Fibroblast of pulmonary artery (primary cell): Measurements from ENCODE around the gene GALNT15.
A peak's percentile ranks its signal among the peaks of the same experiment; 100 is the strongest.

Experiments
- DNase-seq: peaks from one replicate; pipeline ENCODE4 v3.0.0-alpha.2; 2010; ENCODE audit warnings: low read depth
- H3K4me3 ChIP-seq: replicated peaks from 2 replicates; pipeline ENCODE4 v1.5.1; 2011; ENCODE audit warnings: low read depth, mild to moderate bottlenecking, control low read depth, low read length, moderate library complexity
- TF ChIP-seq, protein P1 (sequence below): IDR thresholded peaks from 2 replicates; pipeline ENCODE4 v1.5.1; 2011; ENCODE audit warnings: mild to moderate bottlenecking, control low read depth, low read length, inconsistent platforms; ENCODE audit errors: missing control alignments

Gene GALNT15

DNA sequence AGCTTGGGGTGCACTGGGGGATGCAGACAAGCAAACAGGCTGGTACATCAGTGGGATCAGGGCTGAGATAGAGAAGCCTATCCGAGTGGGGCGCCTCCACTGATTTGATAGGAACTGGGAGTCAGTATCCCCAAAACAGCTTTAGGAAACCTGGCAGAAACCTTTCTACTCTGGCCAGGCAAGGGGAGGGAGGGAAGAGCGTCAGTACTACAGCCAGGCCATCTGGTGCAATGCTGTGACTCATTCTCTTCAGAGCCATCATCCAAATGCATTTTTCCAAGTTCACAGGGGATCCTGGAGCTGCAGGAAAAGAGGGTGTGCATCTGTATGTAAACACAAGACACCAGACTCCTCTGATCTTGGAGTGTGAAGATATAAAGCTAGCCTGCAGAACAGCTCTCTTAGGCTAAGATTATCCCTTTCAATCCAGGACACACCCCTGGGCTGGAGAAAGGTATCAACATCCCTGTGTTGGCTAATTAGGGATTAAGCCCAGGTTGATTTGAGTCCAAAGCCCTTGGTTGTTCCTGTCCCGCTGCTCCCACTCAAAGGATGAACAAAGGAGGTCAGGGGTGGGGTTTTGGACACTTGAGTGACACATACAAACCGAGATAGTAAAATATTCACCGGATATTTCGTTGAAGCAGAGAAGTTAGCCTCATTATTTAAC, 9.3 kb downstream of the GALNT15 start:
- TF ChIP-seq, protein P1, sequence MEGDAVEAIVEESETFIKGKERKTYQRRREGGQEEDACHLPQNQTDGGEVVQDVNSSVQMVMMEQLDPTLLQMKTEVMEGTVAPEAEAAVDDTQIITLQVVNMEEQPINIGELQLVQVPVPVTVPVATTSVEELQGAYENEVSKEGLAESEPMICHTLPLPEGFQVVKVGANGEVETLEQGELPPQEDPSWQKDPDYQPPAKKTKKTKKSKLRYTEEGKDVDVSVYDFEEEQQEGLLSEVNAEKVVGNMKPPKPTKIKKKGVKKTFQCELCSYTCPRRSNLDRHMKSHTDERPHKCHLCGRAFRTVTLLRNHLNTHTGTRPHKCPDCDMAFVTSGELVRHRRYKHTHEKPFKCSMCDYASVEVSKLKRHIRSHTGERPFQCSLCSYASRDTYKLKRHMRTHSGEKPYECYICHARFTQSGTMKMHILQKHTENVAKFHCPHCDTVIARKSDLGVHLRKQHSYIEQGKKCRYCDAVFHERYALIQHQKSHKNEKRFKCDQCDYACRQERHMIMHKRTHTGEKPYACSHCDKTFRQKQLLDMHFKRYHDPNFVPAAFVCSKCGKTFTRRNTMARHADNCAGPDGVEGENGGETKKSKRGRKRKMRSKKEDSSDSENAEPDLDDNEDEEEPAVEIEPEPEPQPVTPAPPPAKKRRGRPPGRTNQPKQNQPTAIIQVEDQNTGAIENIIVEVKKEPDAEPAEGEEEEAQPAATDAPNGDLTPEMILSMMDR = no peak
- H3K4me3 ChIP-seq = no peak overlapping the region
- peak; percentile 90 for DNase-seq

- no peak overlapping the region for H3K4me3 ChIP-seq
- TF ChIP-seq, protein P1 = no peak
- no peak for DNase-seq
Measured at GRCh38 chr3:16186086-16186485, 11.6 kb downstream of the GALNT15 start.

DNA sequence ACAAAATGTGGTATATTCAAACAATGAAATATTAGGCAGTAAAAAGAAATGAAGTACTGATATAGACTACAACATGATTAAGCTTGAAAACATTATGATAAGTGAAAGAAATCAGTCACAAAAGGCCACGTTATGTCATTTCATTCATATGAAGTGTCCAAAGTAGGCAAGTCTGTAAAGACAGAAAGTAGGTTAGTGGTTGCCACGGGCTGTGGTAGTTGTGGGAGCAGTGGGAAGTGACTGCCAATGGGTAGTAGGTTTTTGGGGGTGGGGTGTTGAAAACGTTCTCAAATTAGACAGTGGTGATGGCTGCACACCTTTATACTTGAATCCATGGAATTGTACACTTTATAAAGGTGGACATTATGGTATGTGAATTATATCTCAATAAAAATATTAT, 12.1 kb downstream of the GALNT15 start:
- H3K4me3 ChIP-seq = no peak overlapping the region
- TF ChIP-seq, protein P1 = no peak
- DNase-seq = no peak

- TF ChIP-seq, protein P1 = no peak
- DNase-seq = no peak
Measured at GRCh38 chr3:16187213-16187790, 12.8 kb downstream of the GALNT15 start.

GRCh38 chr3:16188071-16188470, 13.6 kb downstream of the GALNT15 start:
- DNase-seq = no peak
- TF ChIP-seq, protein P1 = no peak

More at GRCh38 chr3:16187213-16187790, 12.8 kb downstream of the GALNT15 start:
- no peak overlapping the region for H3K4me3 ChIP-seq

DNA sequence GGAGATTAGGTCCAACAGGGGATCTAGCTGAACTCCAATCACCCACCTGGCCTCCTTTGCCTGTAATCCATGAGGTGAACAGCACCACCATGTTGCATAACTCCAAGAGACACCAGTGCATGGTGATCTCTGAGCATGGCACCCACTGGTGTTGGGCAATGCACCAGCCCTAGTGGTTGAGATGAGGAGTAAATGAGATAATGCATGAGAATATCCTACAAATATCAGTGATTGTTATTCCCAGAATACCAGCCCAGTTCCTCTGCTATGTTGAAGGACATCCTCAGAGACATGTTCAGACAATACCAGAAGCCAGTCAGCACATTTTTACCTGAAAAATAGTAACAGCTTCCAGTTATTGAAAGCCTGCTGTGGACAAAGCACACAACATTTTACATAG, 14.7 kb downstream of the GALNT15 start:
- H3K4me3 ChIP-seq = no peak overlapping the region
- no peak for DNase-seq
- TF ChIP-seq, protein P1 = no peak

More at GRCh38 chr3:16188071-16188470, 13.6 kb downstream of the GALNT15 start:
- H3K4me3 ChIP-seq = no peak overlapping the region

GRCh38 chr3:16190704-16191103, 16.2 kb downstream of the GALNT15 start:
- no peak overlapping the region for H3K4me3 ChIP-seq
- no peak for DNase-seq
- TF ChIP-seq, protein P1 = no peak
